MM.1S (cell line): ENCODE measurements around the gene ELOVL6.

Experiments used
- EZH2 ChIP-seq: fragments of 300-600 bp; sonication (generic); optimal IDR thresholded peaks from 2 replicates; pipeline ENCODE3; 2017; ENCODE audit warnings: low read depth, mild to moderate bottlenecking, antibody characterized with exemption, low read length, mixed read lengths
- TF ChIP-seq, protein P1 (sequence below): fragments of 300-600 bp; sonication (generic); IDR thresholded peaks from 2 replicates; pipeline ENCODE4 v1.5.1; 2016; ENCODE audit warnings: antibody characterized with exemption, low read length, mixed read lengths

DNA sequence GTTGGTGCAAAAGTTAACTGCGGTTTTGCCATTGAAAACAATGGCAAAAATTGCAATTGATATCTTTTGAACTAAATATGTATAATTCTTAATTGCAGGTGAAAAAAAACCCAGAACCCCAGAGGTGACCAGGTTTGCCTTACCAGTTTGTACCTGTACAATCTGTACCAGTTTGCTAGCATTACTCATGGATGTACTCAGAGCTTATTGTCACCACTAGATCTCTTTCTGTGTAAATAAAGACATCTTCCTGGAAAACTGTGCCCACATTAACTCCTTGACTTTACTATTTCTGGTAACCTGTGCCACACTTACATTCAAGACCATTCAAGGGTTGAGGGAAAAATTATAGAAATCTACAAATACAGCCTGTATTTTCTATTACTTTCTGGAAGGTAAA, 139.7 kb downstream of the ELOVL6 start:
- TF ChIP-seq, protein P1, sequence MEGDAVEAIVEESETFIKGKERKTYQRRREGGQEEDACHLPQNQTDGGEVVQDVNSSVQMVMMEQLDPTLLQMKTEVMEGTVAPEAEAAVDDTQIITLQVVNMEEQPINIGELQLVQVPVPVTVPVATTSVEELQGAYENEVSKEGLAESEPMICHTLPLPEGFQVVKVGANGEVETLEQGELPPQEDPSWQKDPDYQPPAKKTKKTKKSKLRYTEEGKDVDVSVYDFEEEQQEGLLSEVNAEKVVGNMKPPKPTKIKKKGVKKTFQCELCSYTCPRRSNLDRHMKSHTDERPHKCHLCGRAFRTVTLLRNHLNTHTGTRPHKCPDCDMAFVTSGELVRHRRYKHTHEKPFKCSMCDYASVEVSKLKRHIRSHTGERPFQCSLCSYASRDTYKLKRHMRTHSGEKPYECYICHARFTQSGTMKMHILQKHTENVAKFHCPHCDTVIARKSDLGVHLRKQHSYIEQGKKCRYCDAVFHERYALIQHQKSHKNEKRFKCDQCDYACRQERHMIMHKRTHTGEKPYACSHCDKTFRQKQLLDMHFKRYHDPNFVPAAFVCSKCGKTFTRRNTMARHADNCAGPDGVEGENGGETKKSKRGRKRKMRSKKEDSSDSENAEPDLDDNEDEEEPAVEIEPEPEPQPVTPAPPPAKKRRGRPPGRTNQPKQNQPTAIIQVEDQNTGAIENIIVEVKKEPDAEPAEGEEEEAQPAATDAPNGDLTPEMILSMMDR = no peak
- TF ChIP-seq EZH2 = no peak
